ENCODE results near the gene GARIN1A. TPM values are rescaled to one million over a fixed set of nuclear protein-coding genes. Genes with fewer than 3 reads are reported as not detected.

The GARIN1A gene
- polyA plus RNA-seq, 10 donors = 0.36 to 3.2 (median 1.1) TPM

GRCh38 chr7:128714701-128715495, 42.8 kb downstream of the GARIN1A start:
- no peak for DNase-seq

- no peak for DNase-seq
Observed at GRCh38 chr7:128718967-128719642, 47.0 kb downstream of the GARIN1A start.

GRCh38 chr7:128721376-128721775, 49.3 kb downstream of the GARIN1A start:
- no peak for DNase-seq

Other genes starting within 250 kb of the GARIN1A start
- gene HILPDA, start 216.4 kb upstream of the GARIN1A start, polyA plus RNA-seq (ENCODE audit: insufficient read length in 10 of 10) = 10 to 100 TPM in 9 of 10 donors, 1 to 10 TPM in 1; 9.0 to 15.4 (median 12.6) TPM
- 10 to 100 TPM; 17.5 to 26.2 (median 22.1) TPM for gene METTL2B, start 195.5 kb upstream of the GARIN1A start, polyA plus RNA-seq (ENCODE audit: insufficient read length in 10 of 10)
- 100 to 1,000 TPM; 256 to 330 (median 285) TPM for gene CALU, start 67.1 kb downstream of the GARIN1A start, polyA plus RNA-seq (ENCODE audit: insufficient read length in 10 of 10)
- gene OPN1SW, start 103.5 kb downstream of the GARIN1A start, polyA plus RNA-seq (ENCODE audit: insufficient read length in 10 of 10) = 1 to 10 TPM; 1.7 to 4.2 (median 2.3) TPM
- 10 to 100 TPM; 12.6 to 30.1 (median 19.4) TPM for gene CCDC136, start 119.7 kb downstream of the GARIN1A start, polyA plus RNA-seq (ENCODE audit: insufficient read length in 10 of 10)
- gene FLNC, start 158.1 kb downstream of the GARIN1A start, polyA plus RNA-seq (ENCODE audit: insufficient read length in 10 of 10) = 100 to 1,000 TPM; 328 to 647 (median 563) TPM
- gene ATP6V1F, start 190.6 kb downstream of the GARIN1A start, polyA plus RNA-seq (ENCODE audit: insufficient read length in 10 of 10) = 100 to 1,000 TPM in 7 of 10 donors, 10 to 100 TPM in 3; 89.2 to 144 (median 112) TPM
- 1 to 10 TPM in 6 of 10 donors, under 1 TPM in 4; 0.48 to 1.8 (median 1.3) TPM for gene KCP, start 238.4 kb downstream of the GARIN1A start, polyA plus RNA-seq (ENCODE audit: insufficient read length in 10 of 10)

Data from muscle of back (tissue), 11 donors.